Activated T-helper 9 cell treated with anti-CD3 and anti-CD28 coated beads, Interleukin-2, amount 50 U/mL, for 16 hours (primary cell): ENCODE measurements around the gene FAM187B.
"Not testable (repeated sequence)": the region's sequence is repeated elsewhere in the genome, so short reads cannot be mapped to it uniquely, and the experiment has no call there.

ENCODE experiments used
- DNase-seq: peaks from one replicate; pipeline ENCODE4 v3.0.0-alpha.2; 2020; ENCODE audit warnings: low read depth

FAM187B gene

GRCh38 chr19:35262101-35262761 is 33.7 kb upstream of the FAM187B start:
- DNase-seq = no peak

- no peak for DNase-seq
These were observed 33.0 kb upstream of the FAM187B start for GRCh38 chr19:35261356-35262100.

- no peak for DNase-seq
These were observed 32.3 kb upstream of the FAM187B start for GRCh38 chr19:35260694-35261304.

- no peak for DNase-seq
These were observed 28.5 kb upstream of the FAM187B start for GRCh38 chr19:35257113-35257461.

- no peak for DNase-seq
These were observed 28.0 kb upstream of the FAM187B start for GRCh38 chr19:35256566-35256965.

GRCh38 chr19:35254341-35255297 is 26.1 kb upstream of the FAM187B start:
- DNase-seq = no peak

- DNase-seq = no peak
These were observed 25.1 kb upstream of the FAM187B start for GRCh38 chr19:35253316-35254286.

- no peak for DNase-seq
These were observed 22.9 kb upstream of the FAM187B start for GRCh38 chr19:35251456-35251855.

- no peak for DNase-seq
These were observed 21.5 kb upstream of the FAM187B start for GRCh38 chr19:35249848-35250711.

- no peak for DNase-seq
These were observed 20.8 kb upstream of the FAM187B start for GRCh38 chr19:35249146-35249847.

- DNase-seq = peak; percentile 52
These were observed 20.0 kb upstream of the FAM187B start, which contains the start of gene LSR for GRCh38 chr19:35248310-35249145. Gene LSR (plus strand): TSS chr19:35249002. CDS start chr19:35249023, 21 bp downstream.

GRCh38 chr19:35247526-35248309 is 19.2 kb upstream of the FAM187B start:
- DNase-seq = no peak

- DNase-seq = no peak
These were observed 18.0 kb upstream of the FAM187B start for GRCh38 chr19:35246466-35247092.

GRCh38 chr19:35241417-35241816 is 12.9 kb upstream of the FAM187B start:
- no peak for DNase-seq

GRCh38 chr19:35240327-35240726 is 11.8 kb upstream of the FAM187B start:
- DNase-seq = no peak

GRCh38 chr19:35239597-35239996 is 11.1 kb upstream of the FAM187B start:
- DNase-seq = not testable (repeated sequence)
